ENCODE measurements around the gene ERICH2.

DNA sequence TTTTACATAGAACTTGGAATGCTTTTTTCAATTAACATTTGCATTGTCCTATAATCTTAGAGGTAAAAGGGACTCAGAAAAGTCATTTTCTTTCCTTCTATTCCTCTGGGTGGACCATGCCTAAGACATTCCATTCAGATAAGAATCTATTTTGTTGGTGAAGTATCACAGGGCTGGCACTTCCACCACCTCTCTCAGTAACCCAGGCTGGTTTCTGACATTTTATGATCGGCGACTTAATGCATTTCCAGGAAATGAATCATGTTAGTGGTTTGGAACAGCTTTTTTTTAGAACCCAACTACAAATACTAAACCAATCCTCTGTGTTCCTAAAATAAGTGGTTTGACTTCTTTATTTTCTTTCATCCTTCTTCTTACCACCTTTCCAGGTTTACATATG, 73.5 kb downstream of the ERICH2 start:
- TF ChIP-seq, protein P1, sequence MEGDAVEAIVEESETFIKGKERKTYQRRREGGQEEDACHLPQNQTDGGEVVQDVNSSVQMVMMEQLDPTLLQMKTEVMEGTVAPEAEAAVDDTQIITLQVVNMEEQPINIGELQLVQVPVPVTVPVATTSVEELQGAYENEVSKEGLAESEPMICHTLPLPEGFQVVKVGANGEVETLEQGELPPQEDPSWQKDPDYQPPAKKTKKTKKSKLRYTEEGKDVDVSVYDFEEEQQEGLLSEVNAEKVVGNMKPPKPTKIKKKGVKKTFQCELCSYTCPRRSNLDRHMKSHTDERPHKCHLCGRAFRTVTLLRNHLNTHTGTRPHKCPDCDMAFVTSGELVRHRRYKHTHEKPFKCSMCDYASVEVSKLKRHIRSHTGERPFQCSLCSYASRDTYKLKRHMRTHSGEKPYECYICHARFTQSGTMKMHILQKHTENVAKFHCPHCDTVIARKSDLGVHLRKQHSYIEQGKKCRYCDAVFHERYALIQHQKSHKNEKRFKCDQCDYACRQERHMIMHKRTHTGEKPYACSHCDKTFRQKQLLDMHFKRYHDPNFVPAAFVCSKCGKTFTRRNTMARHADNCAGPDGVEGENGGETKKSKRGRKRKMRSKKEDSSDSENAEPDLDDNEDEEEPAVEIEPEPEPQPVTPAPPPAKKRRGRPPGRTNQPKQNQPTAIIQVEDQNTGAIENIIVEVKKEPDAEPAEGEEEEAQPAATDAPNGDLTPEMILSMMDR (IDR thresholded peaks at IDR 0.05) = no peak
- TF ChIP-seq POLR2AphosphoS5 (IDR thresholded peaks at IDR 0.05) = no peak
